Adipocyte (in vitro differentiated cells): ENCODE data around the gene SPATA16.
"Not testable (repeated sequence)": the region's sequence is repeated elsewhere in the genome, so short reads cannot be mapped to it uniquely, and the experiment has no call there.

Experiments
- DNase-seq: peaks from one replicate; pipeline ENCODE4 v3.0.0-alpha.2; 2015; ENCODE audit warnings: low read depth
- H3K27me3 ChIP-seq: replicated peaks from 2 replicates; pipeline ENCODE4 v1.7.0; 2013; ENCODE audit warnings: mild to moderate bottlenecking, low read length, moderate library complexity; ENCODE audit not compliant: control insufficient read depth, insufficient read depth
- H3K36me3 ChIP-seq: 2 replicates; pipeline ENCODE4 v1.7.0; 2013; ENCODE audit warnings: low read length, mild to moderate bottlenecking, moderate library complexity; ENCODE audit not compliant: control insufficient read depth, insufficient read depth, severe bottlenecking
- H3K4me1 ChIP-seq: 2 replicates; pipeline ENCODE4 v1.7.0; 2013; ENCODE audit warnings: mild to moderate bottlenecking, low read length, moderate library complexity; ENCODE audit not compliant: control insufficient read depth, insufficient read depth
- H3K4me3 ChIP-seq: 2 replicates; pipeline ENCODE4 v1.7.0; 2013; ENCODE audit warnings: mild to moderate bottlenecking, low read length, moderate library complexity
- H3K9ac ChIP-seq: 2 replicates; pipeline ENCODE4 v1.7.0; 2013; ENCODE audit warnings: mild to moderate bottlenecking, low read length, moderate library complexity
- H3K9me3 ChIP-seq: 2 replicates; pipeline ENCODE4 v1.7.0; 2013; ENCODE audit warnings: mild to moderate bottlenecking, low read length, moderate library complexity; ENCODE audit not compliant: control insufficient read depth

Gene SPATA16

DNA sequence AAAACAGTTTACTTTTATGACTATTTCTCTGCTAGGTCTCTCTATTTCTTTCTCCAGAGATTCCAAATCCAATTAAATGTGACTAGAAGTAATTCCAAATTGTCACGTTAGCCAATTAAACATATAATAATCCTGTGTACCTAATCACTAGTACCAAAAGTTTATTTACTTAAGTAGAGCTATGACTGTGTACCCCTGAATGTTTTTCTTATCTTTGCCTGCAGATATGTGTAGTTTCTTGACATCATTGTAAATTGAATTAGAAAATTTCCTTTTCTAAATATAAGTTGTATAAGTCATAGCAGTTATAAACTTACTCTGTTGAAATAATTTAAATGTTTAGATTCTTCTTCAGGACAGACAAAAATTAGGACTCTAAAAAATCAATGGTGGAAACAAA is 163.3 kb downstream of the SPATA16 start:
- Histone ChIP-seq H3K9me3 (no peaks in the 10 kb centered on the region), H3K4me1 (no peaks in the 10 kb centered on the region), H3K36me3 (no peaks in the 10 kb centered on the region), H3K4me3 (no peak overlapping the region), H3K9ac (no peak overlapping the region), H3K27me3 (peaks cover 4% of the 10 kb centered on the region)
- no peak for DNase-seq

DNA sequence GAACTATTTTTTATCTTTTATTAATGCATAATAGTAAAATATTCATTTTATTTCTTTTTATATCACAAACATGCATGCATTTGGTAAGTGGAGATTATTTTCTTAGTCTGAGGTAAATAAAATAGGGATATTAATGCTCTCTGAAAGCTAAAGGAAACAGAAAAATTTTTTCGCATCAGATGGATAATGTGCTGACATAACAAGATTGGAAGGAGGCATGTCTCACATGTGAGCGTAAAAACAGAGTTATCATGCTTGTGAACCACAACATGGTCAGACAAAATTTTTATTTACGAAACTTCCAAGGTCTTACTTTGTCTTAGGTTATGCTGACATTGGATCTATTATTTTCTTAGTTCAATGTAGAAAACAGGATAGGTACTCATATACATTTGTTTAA is 166.1 kb downstream of the SPATA16 start:
- DNase-seq, result no peak
- H3K27me3 ChIP-seq, result peaks cover 4% of the 10 kb centered on the region
- no peaks in the 10 kb centered on the region for H3K4me1 ChIP-seq

DNA sequence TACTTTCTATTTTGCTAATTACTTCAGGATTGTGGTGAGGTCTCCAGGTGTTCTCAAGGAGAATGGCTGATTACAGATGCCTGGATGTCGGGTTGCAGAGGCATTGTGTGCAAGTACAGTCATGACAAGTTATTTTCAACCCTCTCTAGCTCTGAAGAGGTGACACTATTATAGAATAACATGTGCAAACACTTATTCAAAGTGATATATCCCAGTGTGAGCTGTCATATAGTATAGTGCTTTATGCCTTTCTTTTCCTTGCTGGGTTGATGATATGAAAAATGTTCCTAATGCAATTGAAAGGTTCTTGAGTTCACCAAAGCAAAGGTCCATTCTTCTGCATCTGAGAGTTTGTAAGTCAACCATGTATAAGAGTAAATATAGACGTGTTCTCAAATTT is 167.2 kb downstream of the SPATA16 start:
- Histone ChIP-seq H3K27me3 (peaks cover 4% of the 10 kb centered on the region), H3K4me1 (no peaks in the 10 kb centered on the region), H3K4me3 (no peak overlapping the region), H3K9ac (no peak overlapping the region), H3K36me3 (no peaks in the 10 kb centered on the region), H3K9me3 (no peaks in the 10 kb centered on the region)
- DNase-seq, result no peak

More for the DNA sequence above, 166.1 kb downstream of the SPATA16 start:
- H3K36me3 ChIP-seq, result no peaks in the 10 kb centered on the region
- no peak overlapping the region for H3K9ac ChIP-seq
- no peaks in the 10 kb centered on the region for H3K9me3 ChIP-seq
- H3K4me3 ChIP-seq, result no peak overlapping the region

DNA sequence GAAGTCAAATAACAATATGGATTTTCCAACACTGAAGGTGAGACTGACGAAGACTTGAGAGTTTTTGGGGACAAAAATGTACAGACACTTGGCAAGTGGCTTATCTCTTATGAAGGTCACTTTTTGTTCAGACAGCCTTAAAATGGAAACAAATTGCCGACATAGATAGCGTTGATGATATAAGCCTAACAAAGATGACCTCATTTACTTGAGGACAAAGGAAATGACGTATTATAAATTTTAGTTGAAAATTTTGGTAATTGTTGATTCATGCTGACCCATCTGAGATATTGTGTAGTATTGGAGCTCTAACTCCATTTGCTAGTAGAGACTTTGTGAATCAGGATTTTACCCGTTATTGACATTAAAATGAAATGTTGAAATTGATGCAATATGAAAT is 168.3 kb downstream of the SPATA16 start:
- H3K4me3 ChIP-seq, result no peak overlapping the region
- no peaks in the 10 kb centered on the region for H3K4me1 ChIP-seq
- DNase-seq, result no peak
- no peaks in the 10 kb centered on the region for H3K9me3 ChIP-seq
- H3K27me3 ChIP-seq, result peaks cover 4% of the 10 kb centered on the region
- no peaks in the 10 kb centered on the region for H3K36me3 ChIP-seq
- H3K9ac ChIP-seq, result no peak overlapping the region

DNA sequence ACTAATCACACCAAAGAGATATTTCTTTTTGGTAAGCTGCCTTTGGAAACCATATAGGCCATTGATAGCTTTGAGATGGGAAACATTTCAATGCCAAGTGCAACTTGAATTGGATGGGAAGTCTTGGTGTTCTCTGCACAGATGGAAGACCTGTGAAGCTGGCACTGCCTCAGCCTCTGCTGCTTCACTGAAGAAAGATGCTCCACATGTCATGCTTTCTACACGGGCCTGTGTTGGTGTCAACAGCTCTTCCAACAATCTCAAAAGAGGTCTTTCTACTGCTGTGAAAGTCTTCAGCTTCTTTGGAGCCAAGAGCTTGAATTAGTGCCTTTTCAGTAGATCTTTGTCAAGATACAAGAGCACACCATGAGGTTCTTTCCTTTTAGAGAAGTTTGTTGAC is 169.0 kb downstream of the SPATA16 start:
- Histone ChIP-seq H3K9me3 (no peaks in the 10 kb centered on the region), H3K4me3 (no peak overlapping the region)

DNA sequence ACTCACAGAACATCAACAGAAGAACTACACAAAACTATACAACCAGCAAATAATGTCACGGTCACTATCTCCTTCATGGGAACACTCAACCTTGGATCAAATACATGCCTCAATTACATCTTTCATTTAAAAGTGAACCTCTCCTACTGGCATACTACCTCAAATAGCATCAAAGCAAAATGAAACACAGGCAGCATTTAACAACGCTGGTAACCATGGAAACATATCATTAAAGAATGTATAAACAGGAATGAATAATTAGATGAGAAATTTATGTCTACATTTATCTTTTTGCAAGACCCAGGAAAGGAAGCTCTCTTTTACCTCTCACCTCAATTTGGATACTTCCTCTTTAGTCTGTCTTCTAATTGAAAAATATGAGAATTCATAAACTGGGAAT is 172.4 kb downstream of the SPATA16 start:
- H3K9me3 ChIP-seq, result no peaks in the 10 kb centered on the region
- H3K4me3 ChIP-seq, result no peak overlapping the region
- H3K4me1 ChIP-seq, result no peaks in the 10 kb centered on the region
- H3K36me3 ChIP-seq, result no peaks in the 10 kb centered on the region
- no peak for DNase-seq
- H3K9ac ChIP-seq, result no peak overlapping the region
- H3K27me3 ChIP-seq, result no peaks in the 10 kb centered on the region

More for the DNA sequence above, 169.0 kb downstream of the SPATA16 start:
- no peak for DNase-seq
- Histone ChIP-seq H3K4me1 (no peaks in the 10 kb centered on the region), H3K9ac (no peak overlapping the region), H3K27me3 (peaks cover 4% of the 10 kb centered on the region), H3K36me3 (no peaks in the 10 kb centered on the region)

DNA sequence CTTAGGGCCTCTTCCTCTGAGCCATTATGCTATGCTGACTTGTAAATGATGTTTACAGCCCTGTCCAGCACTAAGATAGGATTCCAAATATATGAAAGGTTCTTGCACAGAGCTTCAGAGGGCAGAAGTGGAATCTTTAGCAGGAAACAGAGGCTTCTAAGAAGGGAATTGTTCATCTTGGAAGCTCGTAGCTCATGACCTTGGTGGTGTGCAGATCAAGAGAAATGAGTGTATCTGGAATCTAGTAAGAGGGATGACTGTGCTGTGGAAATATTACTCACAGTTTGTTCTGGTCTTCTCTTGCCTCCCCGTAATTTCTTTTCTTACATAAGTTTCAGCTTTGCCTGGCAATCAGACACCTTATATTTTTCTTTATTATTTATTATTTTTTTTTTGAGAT is 175.8 kb downstream of the SPATA16 start:
- Histone ChIP-seq H3K9ac (no peak overlapping the region), H3K36me3 (no peaks in the 10 kb centered on the region), H3K4me3 (no peak overlapping the region), H3K4me1 (no peaks in the 10 kb centered on the region), H3K27me3 (no peaks in the 10 kb centered on the region), H3K9me3 (no peaks in the 10 kb centered on the region)
- peak; percentile 4 for DNase-seq

DNA sequence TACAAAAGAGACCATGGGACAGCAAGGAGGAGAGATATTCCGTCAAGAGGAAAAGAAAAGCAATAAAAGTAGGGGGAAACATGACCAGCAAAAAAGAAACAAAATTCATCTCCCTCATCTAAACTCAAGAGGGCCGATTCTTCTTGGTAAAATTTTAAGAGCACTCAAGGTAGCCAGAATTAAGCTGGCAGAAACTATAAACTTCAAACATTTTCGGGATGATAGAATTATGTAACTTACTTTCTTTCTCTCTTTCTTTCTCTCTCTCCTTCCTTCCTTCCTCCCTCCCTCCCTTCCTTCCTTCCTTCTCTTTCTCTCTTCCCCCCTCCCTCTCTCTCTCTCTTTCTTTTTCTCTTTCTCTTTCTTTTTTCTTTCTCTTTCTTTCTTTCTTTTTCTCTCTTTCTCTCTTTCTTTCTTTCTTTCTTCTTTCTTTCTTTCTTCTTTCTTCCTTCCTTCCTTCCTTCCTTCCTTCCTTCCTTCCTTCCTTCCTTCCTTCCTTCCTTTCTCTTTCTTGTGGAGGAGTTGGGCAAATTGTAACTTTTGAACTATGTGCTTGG is 180.3 kb downstream of the SPATA16 start:
- not testable (repeated sequence) for H3K36me3 ChIP-seq, H3K27me3 ChIP-seq, H3K9me3 ChIP-seq, DNase-seq, H3K4me3 ChIP-seq, H3K4me1 ChIP-seq, H3K9ac ChIP-seq

DNA sequence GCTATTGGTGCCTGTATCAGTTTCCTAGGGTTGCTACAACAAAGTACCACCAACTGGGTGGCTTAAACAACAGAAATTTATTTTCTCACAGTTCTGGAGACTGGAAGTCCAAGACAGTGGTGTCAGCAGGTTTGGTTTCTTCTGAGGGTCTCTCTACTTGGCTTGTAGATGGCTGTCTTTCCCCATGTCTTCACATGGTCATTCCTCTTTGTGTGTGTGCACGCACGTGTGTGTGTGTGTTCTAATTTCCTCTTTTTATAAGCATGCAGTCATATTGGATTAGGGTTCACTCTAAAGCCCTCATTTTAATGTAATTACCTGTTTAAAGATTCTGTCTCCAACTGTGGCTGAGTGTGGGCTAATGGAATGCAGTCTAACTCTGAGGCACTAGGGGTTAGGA is 182.5 kb downstream of the SPATA16 start:
- H3K27me3 ChIP-seq, result no peaks in the 10 kb centered on the region
- H3K4me3 ChIP-seq, result no peak overlapping the region
- H3K36me3 ChIP-seq, result no peaks in the 10 kb centered on the region
- H3K4me1 ChIP-seq, result no peaks in the 10 kb centered on the region
- H3K9ac ChIP-seq, result no peak overlapping the region
- H3K9me3 ChIP-seq, result no peaks in the 10 kb centered on the region
- no peak for DNase-seq

DNA sequence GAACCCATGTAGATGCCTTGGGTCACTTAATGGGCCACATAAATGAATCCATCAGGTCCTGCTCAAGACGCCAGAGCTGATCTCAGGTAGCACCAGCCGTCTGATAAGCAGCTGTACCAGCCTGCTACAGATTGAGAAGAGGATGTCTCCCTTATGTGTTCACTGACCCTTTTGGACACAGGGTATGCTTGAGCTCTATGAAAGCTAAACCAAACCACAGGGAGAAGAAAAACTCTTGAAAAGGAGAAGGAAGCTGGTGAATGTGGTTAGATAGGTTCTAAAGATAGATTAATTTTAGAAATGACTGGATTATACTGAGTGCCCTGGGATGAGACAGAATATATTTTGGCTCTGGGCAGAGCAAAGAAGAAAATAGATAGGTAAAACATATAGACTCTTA is 187.5 kb downstream of the SPATA16 start:
- Histone ChIP-seq H3K36me3 (no peaks in the 10 kb centered on the region), H3K4me3 (no peak overlapping the region), H3K27me3 (no peaks in the 10 kb centered on the region), H3K9ac (no peak overlapping the region), H3K9me3 (no peaks in the 10 kb centered on the region), H3K4me1 (no peaks in the 10 kb centered on the region)
- DNase-seq, result no peak

DNA sequence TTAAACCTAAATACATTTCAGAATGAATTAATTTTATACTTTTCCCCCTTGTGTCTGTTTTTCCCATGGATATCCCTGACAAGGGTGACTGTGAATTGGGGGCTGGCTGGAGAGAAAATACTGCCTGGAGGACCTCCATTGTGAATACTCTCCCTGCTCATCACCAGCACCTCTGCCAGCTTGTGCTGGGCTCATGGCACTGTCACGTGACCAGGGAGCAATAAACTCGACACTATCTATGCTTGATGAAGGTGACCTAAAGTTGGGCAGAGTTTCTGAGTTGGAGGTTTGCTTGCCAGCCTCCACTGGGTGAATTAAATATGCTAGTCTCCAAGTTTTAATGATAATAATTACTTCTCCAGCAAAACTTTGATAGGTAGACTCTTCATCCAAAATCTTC is 189.5 kb downstream of the SPATA16 start:
- no peak for DNase-seq
- H3K36me3 ChIP-seq, result no peaks in the 10 kb centered on the region

DNA sequence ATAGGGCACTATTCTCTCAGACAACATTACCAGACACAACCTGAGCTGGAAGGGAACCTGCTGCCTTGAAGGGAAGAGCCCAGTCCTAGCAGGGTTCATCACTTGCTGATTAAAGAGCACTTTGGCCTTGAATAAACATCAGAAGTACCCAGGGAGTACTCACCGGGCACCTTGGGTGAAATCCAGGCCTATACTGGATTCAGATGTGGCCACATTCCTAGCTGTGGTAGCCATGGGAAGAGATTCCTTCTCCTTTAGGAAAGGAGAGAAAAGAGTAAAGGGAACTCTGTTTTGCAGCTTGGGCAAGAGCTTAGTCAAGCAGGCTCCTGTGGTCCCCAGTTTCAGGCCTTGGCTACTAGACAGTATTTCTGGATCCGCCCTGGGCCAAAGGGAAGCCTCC is 195.0 kb downstream of the SPATA16 start:
- Histone ChIP-seq H3K4me3 (no peak overlapping the region), H3K27me3 (no peaks in the 10 kb centered on the region), H3K9ac (no peak overlapping the region), H3K4me1 (no peaks in the 10 kb centered on the region), H3K9me3 (no peaks in the 10 kb centered on the region), H3K36me3 (no peaks in the 10 kb centered on the region)
- no peak for DNase-seq

More for the DNA sequence above, 189.5 kb downstream of the SPATA16 start:
- H3K9me3 ChIP-seq, result no peaks in the 10 kb centered on the region
- no peaks in the 10 kb centered on the region for H3K4me1 ChIP-seq
- H3K9ac ChIP-seq, result no peak overlapping the region
- no peaks in the 10 kb centered on the region for H3K27me3 ChIP-seq
- H3K4me3 ChIP-seq, result no peak overlapping the region
